Measurements from ENCODE around the gene FOS.
"Not testable (repeated sequence)": the region's sequence is repeated elsewhere in the genome, so short reads cannot be mapped to it uniquely, and the experiment has no call there.

The FOS gene

DNA sequence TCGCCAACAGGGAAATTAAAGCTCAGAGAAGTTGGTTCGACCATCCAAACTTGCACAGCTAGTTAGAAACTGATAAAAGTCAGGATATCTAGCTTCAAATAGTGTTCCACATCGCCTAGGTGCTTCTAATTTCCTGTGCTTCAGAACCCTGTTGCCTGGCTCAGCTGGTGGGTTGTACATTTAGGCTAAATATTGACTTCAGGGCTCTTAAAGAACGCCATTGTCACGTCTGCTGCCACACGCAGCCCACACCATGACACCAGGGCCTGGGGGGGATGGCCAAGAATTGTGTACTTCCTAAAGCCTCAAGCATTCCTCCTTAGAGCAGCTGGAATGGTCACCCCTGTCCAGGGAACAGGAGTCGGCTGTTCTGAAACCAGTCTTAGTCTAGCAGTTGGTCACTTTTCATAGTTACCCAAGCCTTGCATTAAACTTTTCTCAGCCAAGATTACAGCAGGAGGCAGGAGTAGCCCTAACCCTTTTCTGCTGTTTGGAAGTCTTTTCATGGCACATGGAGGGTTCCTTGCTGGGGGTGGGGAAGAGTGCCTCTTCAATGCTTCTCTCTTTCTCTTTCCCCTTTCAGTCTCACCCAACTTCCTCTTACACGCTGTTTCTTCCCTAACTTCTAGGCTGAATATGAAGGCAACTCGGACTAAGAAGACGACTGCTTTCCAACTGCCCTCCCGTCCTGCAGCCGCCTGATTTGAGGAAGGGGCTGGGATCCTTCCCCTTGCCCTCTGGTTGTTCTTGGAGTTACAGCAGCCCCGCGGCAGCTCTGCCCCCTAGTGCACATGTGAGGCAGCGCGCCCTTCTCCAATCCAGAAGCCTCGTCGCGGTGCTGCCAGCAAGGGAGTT lies 17.1 kb downstream of the FOS start:
- DNase-seq: peak; percentile 81

DNA sequence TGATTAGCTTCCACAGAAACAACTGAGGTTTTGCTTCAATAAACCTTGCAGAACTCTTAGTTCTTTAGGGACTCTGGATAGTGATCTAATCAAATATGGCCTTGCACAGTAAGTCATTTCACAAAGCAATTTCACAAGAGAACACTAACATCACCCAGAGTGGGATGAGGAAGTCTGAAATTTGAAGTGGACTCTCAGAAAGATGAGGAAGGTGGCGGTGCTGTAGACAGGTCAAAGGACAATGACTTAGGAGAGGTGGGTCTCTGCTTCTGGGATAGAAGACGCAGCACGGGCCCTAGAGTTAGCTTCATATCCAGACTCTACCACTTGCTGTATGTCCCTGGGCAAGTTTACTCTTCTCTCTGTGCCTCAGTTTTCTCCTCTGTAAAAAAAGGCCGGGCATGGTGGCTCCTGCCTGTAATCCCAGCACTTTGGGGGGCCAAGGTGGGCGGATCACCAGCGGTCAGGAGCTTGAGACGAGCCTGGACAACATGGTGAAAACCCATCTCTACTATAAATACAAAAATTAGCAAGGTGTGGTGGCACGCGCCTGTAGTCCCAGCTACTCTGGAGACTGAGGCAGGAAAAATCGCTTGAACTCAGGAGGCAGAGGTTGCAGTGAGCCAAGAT lies 18.9 kb downstream of the FOS start:
- DNase-seq: no peak

DNA sequence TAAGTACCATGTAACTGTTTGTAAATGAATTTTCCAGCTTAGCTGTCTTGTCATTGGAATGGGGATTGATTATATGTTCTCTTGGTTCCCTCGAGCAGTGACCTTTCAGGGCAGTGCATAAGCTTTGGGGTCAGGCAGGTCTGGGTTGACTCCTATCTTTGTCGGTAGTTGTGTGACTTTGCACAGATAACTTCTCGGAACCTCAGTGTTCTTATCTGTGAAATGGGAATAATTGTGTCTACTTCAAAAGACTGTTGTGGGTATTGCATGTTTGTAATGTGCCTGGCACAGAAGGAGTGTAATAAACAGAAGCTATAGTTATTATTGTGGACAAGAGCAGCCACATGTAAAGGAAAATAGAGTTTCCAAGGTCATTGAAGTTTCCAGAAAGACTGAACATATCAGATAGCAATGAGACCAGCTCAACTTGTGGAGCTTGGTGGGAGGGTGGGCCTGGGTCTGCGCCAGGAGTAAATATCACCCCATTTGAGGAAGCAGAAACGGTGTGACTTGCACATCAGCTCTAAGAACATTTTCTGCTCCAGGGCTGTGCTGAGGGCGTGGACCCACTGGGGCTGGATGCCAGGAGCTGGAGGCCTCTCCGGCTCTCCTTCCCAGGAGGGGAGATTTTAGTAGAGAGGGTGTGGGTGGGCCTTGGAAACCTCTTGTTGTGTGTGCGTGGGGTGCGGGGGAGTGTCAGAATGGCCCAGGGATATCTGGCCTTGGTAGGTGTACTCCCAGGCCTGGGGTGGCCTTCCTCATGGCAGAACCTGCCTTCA lies 19.7 kb downstream of the FOS start:
- DNase-seq: no peak

DNA sequence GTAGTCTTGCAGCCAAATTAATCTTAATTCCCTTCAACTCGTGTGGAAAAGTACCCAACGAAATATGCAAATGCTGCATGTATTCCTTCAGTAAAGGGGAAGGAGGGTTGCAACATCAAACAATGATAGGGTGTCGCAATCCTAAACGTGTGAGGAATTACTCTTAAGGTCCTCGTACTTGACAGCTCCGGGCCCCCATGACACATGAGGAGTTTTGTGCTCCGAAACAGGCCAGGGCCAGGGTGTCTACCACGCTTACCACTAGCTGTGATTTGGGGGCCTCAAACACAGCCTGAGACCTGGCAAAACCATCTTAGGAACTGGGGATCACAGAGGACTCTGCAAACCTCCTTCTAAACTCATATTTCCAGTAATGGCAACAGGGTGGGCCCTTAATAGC lies 20.4 kb downstream of the FOS start:
- no peak for DNase-seq

DNA sequence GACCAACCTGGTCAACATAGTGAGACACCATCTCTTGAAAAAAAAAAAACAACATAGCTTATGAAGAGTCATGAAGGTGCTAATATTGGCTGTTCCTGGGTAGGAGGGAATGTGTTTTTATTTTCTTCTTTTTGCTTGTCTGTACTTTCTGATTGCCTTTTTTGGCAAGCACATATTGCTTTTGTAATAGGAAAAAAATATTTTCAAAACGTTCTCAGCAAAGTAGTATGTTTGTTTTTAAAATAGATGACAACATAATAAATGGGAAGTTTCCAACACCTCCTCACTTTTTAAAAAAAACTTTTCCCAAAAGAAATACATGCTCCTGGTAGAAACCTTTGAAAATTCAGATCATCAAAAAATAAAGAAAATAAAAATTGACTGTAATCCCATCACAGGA lies 20.9 kb downstream of the FOS start:
- DNase-seq: no peak

DNA sequence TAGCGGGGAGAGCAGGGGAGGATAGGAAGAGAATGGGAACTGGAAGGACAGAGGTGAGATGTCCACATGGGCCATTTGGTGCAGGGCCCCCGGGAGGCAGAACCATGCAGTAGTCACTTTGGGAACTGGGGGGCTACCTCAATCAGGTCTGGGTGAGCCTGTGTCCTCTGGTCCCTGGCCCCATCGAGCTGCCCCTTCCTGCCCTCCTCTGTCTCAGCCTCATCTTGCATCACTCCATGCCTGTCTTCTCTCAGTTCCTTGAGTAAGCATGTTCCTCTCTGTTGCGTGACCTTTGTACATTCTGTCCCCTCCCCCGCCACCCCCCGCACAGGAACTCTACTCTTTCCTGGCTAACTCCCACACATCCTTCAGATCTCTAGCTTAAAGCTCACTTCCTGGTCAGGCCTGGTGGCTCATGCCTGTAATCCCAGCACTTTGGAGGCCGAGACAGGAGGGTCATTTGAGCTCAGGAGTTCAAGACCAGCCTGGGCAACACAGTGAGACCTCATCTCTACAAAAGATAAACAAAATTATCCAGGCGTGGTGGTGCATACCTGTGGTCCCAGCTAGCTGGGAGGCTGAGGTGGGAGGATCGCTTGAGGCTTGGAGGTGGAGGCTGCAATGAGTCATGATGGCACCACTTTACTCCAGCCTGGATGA lies 23.2 kb downstream of the FOS start:
- no peak for DNase-seq

DNA sequence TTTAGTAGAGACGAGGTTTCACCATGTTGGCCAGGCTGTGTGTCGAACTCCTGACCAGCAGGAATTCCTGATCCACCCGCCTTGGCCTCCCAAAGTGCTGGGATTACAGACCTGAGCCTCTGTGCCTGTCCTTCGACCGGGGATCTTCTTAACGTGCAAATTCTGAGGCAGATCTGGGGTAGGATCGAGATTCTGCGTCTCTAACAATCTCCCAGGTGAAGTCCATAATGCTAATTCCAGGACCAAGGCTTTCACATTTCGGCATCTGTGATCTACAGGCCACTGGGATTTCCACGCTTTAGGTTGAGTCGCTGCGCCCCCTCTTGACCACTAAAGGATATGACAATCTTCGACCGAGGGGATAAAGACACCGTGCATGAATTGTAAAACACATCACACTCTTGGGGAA lies 24.8 kb downstream of the FOS start:
- peak; percentile 80 for DNase-seq

DNA sequence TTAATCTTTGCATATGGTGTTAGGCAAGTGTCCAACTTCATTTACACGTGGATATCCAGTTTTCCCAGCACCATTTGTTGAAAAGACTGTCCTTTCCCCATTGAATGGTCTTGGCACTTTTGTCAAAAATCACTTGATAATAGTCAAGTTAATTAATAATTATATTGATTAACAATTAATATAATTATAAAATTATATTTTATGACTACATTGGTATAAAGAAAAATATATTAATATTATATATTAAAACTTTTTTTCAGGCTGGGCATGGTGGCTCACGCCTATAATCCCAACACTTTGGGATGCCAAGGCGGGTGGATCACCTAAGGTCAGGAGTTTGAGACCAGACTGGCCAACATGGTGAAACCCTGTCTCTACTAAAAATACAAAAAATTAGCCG lies 27.8 kb downstream of the FOS start:
- DNase-seq: not testable (repeated sequence)

DNA sequence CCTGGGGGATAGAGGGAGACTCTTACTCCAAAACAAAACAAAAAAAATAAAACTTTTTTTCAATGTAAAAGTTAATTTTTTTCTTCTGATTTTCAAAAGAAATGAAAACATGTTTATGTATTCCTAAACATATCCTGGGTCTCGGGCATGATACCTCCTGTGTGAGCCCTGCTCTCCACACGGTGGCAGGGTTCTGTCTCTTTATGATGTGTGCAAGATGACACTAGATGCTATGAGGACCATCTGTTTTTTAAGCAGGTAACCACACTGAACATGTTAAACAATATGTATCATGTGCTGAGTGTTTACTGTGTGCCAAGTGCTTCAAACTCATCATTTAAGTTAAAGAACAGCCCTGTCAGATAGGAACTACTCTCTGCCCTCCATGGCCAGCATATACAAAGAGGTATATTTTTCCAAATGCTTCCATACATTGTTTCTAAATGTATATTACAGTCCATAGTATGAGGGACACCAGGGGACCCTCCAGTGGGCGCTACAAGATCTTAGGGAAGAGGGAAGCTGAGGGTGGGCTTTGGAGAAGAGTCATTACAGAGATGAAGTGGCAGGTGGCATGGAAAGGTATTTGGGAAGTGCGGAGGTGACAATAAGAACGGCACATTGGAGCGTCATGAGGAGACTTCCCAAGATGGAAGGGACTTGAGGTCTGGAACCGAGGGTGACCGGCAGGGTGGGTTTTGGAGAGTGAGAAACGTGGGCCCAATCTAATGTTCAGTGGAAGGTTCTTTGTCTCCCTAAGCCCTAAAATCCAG lies 28.5 kb downstream of the FOS start:
- DNase-seq: peak; percentile 84

DNA sequence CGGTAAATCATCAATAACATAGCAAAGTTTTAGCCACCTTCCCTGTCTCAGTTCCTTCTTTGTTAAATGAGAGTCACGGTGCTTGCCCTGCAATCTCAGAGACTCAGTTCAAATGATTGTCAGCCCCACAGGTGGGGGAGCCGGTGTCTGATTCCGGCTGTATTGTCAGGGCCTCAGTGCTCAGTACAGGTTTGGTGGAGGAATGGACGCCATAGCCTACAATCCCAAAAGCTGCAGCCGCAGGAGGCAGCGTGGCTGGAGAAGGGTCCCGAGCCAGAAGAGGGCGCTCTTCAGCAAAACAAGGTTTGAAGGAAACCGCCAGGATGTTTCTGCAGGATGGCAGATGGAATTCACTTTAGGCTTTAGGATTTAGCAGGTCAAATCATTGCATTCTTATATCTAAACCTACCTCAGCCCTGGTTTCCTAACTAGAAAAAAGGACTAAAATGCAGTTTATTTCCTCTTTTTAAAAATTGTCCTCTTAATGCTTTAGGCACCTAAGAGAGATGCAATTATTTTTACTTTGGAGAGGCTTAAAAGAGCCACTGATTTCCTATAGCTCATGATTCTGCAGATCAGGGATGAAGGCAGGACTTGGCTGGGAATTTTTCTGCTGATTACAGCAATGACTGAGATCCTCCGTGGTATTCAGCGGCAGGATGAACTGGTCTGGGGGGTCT lies 29.2 kb downstream of the FOS start:
- DNase-seq: peak; percentile 90

DNA sequence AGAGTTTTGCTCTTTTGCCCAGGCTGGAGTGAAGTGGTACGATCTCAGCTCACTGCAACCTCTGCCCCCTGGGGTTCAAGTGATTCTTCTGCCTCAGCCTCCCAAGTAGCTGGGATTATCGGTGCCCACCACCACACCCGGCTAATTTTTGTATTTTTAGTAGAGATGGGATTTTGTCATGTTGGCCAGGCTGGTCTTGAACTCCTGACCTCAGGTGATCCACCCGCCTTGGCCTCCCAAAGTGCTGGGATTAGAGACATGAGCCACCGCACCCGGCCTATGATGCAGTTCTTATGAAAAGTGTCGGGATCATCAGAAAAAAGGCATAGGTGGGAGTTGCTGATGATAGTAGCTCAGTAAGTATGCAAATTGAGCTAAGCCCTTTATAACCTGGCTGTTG lies 30.4 kb downstream of the FOS start:
- DNase-seq: not testable (repeated sequence)

DNA sequence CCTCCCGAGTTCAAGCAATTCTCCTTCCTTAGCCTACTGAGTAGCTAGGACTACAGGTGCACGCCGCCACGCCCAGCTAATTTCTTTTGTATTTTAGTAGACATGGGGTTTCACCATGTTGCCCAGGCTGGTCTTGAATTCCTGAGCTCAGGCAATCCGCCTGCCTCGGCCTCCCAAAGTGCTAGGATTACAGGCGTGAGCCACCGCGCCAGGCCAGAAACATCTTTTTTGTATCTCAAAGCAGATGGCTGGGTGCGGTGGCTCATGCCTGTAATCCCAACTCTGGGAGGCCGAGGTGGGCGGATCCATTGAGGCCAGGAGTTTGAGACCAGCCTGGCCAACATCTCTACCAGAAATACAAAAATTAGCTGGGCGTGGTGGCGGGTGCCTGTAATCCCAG lies 30.9 kb downstream of the FOS start:
- not testable (repeated sequence) for DNase-seq

DNA sequence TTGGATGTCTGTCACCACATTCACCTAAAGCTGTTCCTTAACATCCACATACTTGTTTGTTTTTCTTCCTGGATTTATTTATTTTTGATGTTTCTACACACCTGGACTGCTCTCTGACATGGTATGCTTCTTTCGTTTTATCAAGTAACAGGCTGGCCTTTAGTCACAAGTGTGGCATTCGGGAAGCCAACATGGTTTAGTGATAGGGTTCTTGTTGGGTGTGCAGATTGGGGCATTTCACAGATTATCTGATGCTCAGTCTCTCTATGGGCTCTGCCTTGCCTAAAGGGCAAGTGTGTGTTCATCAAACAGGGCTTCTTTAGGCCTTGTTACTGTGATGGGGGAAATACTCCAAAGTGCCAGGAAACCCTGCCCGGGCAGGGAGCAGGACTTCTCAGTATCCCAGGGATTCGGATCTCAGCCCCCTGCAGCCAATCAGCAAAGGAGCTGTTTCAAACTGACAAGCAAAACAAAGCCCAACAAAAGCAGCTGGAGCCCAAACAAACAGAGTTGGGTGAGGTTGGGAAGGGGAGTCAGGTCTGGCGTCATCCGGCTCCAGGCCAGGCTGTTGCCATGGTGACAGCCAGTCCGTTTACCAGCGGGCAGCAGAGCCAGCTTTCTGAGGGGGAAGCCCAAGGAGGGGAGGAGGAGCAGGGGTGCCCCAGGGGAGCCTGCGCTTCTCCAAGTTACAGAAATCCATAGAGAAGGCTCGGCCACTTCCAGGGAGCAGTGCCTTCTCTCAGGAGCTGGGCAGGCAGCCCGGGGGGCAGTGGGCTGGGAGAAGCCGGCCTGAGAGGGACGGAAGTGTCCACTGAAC lies 31.9 kb downstream of the FOS start:
- DNase-seq: peak; percentile 96

DNA sequence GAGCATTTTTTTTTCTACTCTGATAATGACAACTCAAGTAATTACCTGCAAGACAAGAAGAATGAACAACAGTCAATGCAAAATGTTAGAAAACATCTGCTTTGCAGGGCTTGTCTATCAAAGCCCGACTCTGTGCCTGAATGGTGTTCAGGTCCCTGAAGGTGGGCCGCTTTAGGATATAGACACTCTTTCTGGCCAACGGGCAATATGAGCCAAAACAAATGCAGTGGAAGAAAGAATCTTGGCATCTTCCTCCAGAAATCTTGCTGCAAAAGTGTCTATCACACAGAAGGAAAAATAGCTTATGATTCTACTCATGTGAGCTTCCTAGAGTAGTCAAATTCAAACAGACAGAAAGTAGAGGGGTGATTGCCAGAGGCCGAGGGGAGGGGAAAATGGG lies 32.7 kb downstream of the FOS start:
- no peak for DNase-seq

DNA sequence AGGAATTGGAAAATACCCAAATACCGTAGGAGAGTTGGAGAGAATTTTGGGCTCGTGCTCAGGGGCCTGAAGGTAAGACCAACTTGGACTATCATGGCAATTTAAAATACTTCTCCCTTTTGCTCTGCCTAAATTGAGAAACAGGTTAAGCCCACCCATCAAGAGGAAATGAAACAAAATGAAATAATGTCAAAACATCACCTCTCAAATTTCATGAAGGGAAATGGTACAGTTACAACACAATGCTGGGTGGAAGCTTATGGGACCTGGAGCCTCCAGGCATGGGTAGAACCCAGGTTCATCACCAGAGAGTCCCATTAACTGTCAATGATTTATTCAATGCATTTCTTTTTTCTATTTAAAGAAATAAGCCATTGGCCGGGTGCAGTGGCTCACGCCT lies 33.7 kb downstream of the FOS start:
- DNase-seq: no peak

DNA sequence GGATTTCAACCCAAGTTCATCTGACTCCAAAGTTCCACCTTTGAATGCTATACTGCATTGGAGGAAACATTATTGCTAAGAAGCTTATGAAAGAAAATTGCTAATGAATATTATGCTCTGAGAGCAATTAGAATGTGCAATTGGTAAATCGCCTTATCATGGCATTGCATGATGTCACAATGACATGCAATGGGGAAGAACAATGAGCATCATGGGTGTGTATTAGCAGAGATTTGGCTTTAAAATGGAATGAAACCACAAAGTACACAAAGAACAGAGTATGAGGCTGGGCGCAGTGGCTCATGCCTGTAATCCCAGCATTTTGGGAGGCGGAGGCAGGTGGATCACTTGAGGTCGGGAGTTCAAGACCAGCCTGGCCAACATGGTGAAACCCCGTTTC lies 34.7 kb downstream of the FOS start:
- no peak for DNase-seq

DNA sequence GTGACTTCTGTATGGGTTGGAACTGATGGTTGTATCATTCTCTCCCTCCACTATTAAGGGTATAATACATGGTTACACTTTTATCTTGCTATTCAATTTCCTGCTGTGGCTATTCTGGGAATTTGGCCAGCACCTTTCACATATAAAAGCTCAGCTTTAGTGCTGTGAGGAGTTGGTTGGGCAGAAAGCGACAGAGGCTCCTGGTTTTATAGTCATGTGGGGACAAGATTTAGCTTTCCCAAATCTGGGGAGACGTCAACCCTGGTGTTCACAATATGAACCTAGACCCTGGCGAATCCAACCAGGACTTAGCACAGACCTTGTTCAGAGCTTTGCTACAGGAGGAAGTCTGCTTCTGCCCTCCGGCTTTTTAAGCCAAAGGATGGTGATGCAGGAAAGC lies 36.5 kb downstream of the FOS start:
- DNase-seq: no peak

DNA sequence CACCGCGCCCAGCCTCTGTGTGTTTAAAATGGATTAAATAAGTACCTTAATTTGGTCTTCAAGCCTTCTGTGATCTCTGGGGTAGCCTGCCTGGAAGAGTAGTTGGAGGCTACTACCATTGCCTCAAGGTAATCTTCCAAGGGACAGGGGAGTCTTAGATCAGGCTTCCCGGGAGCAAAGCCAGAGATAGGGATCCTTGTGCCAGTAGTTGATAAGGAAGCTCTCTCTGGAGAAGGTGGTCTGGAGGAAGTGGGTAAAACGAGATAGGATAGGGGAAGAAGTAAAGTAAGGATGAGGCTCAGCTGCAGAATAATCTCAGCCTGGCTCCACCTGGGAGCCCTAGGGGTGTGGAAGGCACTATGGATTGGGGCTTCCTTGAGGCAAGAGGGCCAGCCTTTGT lies 38.5 kb downstream of the FOS start:
- DNase-seq: no peak

DNA sequence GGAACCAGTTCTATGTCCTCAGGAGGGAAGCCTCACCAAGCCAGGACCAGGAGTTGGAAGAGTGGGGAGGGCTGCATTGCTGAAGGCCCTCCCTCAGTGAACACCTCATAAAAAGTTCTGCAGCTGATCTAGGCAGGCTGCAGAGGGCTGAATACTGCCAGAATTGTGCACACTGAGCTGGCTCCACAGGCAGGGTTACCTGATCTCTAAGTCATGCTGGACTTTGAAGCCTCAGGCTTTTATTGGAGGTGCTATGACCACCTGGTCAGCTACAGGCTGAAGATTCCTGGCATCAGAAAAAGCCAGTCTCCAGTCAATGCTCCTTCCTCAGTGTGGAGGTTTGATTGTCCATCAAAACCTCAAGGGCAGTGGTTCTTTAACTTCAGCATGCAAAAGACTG lies 39.7 kb downstream of the FOS start:
- DNase-seq: no peak

DNA sequence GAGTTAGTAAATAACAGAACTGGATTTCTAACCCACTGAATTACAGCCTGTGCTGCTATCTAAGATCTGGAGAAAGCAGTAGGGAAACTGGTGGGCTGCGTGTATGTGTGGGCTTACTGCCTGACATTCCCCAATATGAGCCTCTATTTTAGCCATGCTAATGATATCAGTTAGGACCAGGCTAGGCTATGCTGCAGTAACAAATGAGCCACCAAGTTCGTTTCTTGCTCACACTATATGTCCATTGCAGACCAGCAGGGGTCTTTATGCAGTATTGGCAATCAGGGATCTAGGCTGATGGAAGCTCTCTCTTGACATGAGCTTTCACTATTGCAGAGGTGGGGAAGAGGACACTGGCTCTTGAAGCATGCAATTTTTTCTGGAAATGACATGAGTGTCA lies 40.4 kb downstream of the FOS start:
- no peak for DNase-seq

DNA sequence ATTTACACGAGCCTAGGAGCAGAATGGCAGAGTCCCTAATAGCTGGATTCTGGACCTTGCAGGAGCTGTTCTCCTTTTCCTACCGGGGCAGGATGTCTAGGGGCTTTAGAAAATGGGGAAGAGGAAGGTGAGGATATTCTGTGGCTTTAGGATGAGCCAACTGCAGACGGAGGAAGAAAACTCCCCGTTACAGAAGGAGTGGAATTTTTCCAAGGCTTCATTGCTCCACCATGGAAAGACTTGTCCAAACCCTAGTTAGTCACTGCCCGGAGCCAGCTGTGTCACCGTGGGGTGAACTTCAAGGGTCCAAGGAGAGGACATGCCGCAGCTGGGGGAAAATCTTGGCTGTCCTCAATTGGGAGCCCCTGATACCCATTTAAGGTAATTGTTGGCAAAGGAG lies 41.6 kb downstream of the FOS start:
- no peak for DNase-seq

All from DMS53 (cell line).